PC-3 (cell line): ENCODE data around the gene MOB4. TPM values are rescaled to one million over a fixed set of nuclear protein-coding genes. Genes with fewer than 3 reads are reported as not detected.
A peak's percentile ranks its signal among the peaks of the same experiment; 100 is the strongest.

Source experiments
- ATAC-seq: fragments of 200-7000 bp; cut with Tn5 transposase; 2 replicates; pipeline ENCODE4 v1.9.1; 2020; ENCODE audit warnings: mild to moderate bottlenecking, moderate library complexity
- BruUV-seq: library from RNA; stranded (reverse); fragments of 400-500 nt; replicated peaks from 2 replicates; lab custom pipeline; 2021; lab: Mats Ljungman, UMichigan
- CTCF ChIA-PET: fragments of 300-600 bp; sonication (Branson Sonifier 250); formaldehyde crosslinking; loops from one replicate; lab custom pipeline; 2022; ENCODE audit warnings: antibody characterized with exemption; lab: Charles Lee
- POLR2A ChIA-PET: fragments of 300-600 bp; sonication (Branson Sonifier 250); formaldehyde crosslinking; loops from one replicate; lab custom pipeline; 2022; ENCODE audit warnings: antibody characterized with exemption; ENCODE audit not compliant: unreplicated experiment; lab: Charles Lee
- DNase-seq: peaks from one replicate; pipeline ENCODE4 v3.0.0-alpha.2; 2015
- H2AFZ ChIP-seq: fragments of 300-600 bp; sonication (generic); 2 replicates; pipeline ENCODE4 v1.6.0; 2016; ENCODE audit warnings: antibody characterized with exemption, low read length
- H3F3A ChIP-seq: fragments of 300-600 bp; sonication (generic); one replicate; pipeline ENCODE4 v1.6.0; 2017; ENCODE audit warnings: antibody characterized with exemption, low read length, control low read depth, mild to moderate bottlenecking; ENCODE audit not compliant: unreplicated experiment
- H3K27ac ChIP-seq: fragments of 300-600 bp; sonication (generic); 2 replicates; pipeline ENCODE4 v1.5.1; 2016; ENCODE audit warnings: mild to moderate bottlenecking, low read length
- H3K27me3 ChIP-seq: fragments of 300-600 bp; sonication (generic); 2 replicates; pipeline ENCODE4 v1.6.1; 2016; ENCODE audit warnings: low read length, mixed read lengths
- H3K36me3 ChIP-seq: fragments of 300-600 bp; sonication (generic); 2 replicates; pipeline ENCODE4 v1.6.1; 2016; ENCODE audit warnings: low read depth, mixed run types, low read length, mixed read lengths
- H3K4me1 ChIP-seq: fragments of 300-600 bp; sonication (generic); 2 replicates; pipeline ENCODE4 v1.5.1; 2016; ENCODE audit warnings: low read length; ENCODE audit not compliant: insufficient read depth
- H3K4me2 ChIP-seq: fragments of 300-600 bp; sonication (generic); 2 replicates; pipeline ENCODE4 v1.6.0; 2016; ENCODE audit warnings: low read length
- H3K4me3 ChIP-seq: fragments of 300-600 bp; sonication (generic); 2 replicates; pipeline ENCODE4 v1.5.1; 2016; ENCODE audit warnings: mild to moderate bottlenecking, low read length, mixed read lengths
- H3K79me2 ChIP-seq: fragments of 300-600 bp; sonication (generic); 2 replicates; pipeline ENCODE4 v1.6.1; 2017; ENCODE audit warnings: low read length, mixed read lengths
- H3K9ac ChIP-seq: fragments of 300-600 bp; sonication (generic); 2 replicates; pipeline ENCODE4 v1.6.0; 2016; ENCODE audit warnings: mild to moderate bottlenecking, low read length
- H3K9me2 ChIP-seq: fragments of 300-600 bp; sonication (generic); replicated peaks from 2 replicates; pipeline ENCODE4 v1.6.1; 2016; ENCODE audit warnings: mixed run types, low read length, mixed read lengths
- H3K9me3 ChIP-seq: fragments of 300-600 bp; sonication (generic); 2 replicates; pipeline ENCODE4 v1.6.1; 2016; ENCODE audit warnings: low read length, mixed read lengths
- H4K20me1 ChIP-seq: fragments of 300-600 bp; sonication (generic); 2 replicates; pipeline ENCODE4 v1.6.1; 2016; ENCODE audit warnings: low read length, mixed read lengths
- CTCF ChIP-seq: fragments of 300-600 bp; sonication (generic); conservative IDR thresholded peaks from 2 replicates; pipeline ENCODE4 v1.5.1; 2017; ENCODE audit warnings: antibody characterized with exemption, low read depth, mild to moderate bottlenecking, low read length
- EZH2 ChIP-seq: fragments of 300-600 bp; sonication (generic); IDR thresholded peaks from one replicate; pipeline ENCODE4 v1.6.1; 2017; ENCODE audit warnings: antibody characterized with exemption, mild to moderate bottlenecking, low read length; ENCODE audit not compliant: unreplicated experiment
- EZH2phosphoT487 ChIP-seq: fragments of 300-600 bp; sonication (generic); IDR thresholded peaks from 2 replicates; pipeline ENCODE4 v1.6.1; 2018; ENCODE audit warnings: mild to moderate bottlenecking, antibody characterized with exemption, low read length, borderline replicate concordance
- intact Hi-C: fragments of 100-400 bp; cut with micrococcal nuclease; formaldehyde crosslinking; loops from 2 replicates; pipeline ENCODE4 v1.9.0; 2023
- total RNA-seq: library from RNA; depleted of rRNA; stranded (reverse); fragments of >200 nt; gene quantifications from 2 replicates; pipeline ENCODE4 v1.2.3, GENCODE V29; 2014

Gene MOB4
- total RNA-seq, 1 experiment from 2014 or later = 24.9 TPM

GRCh38 chr2:197515315-197515738, 539 bp upstream of the MOB4 start:
- H3K27ac ChIP-seq = peak overlapping the region; percentile 48
- peaks cover 54% of the 10 kb centered on the region for H3K79me2 ChIP-seq
- ChIA-PET CTCF (no interaction called here), POLR2A (interaction anchor here (0.6 to 1.2 kb wide), 3 partner anchors 15 to 356 kb away, joined by 5 to 6 read pairs (median 5); partner anchors contain the start of genes HSPD1 and HSPE1)
- DNase-seq = no peak
- H3K9me2 ChIP-seq = no peaks in the 10 kb centered on the region
- H3K36me3 ChIP-seq = peaks cover 4% of the 10 kb centered on the region
- peaks cover 20% of the 10 kb centered on the region for H4K20me1 ChIP-seq
- TF ChIP-seq EZH2 (no peak), EZH2phosphoT487 (no peak), CTCF (no peak)
- H3K9me3 ChIP-seq = no peaks in the 10 kb centered on the region
- no peak; the same call in 1 of the 2 replicates for ATAC-seq
- H3K27me3 ChIP-seq = no peaks in the 10 kb centered on the region
- H3K4me2 ChIP-seq = peak overlapping the region; percentile 94
- H3K4me1 ChIP-seq = peaks cover 17% of the 10 kb centered on the region
- peak overlapping the region; percentile 89 for H3K4me3 ChIP-seq
- BruUV-seq = TSS peak; percentile 80
- intact Hi-C loops = loop anchor here (5.0 kb wide), 3 partner anchors 62 to 192 kb away; partner anchors contain the start of gene MARS2
- peak overlapping the region; percentile 94 for H3K9ac ChIP-seq
- no peaks in the 10 kb centered on the region for H3F3A ChIP-seq
- H2AFZ ChIP-seq = peak overlapping the region; percentile 96

GRCh38 chr2:197516393-197516761, 511 bp downstream of the MOB4 start:
- peak overlapping the region; percentile 63 for H2AFZ ChIP-seq

GRCh38 chr2:197517150-197517549, 1.3 kb downstream of the MOB4 start:
- Histone ChIP-seq H3K4me3 (peak overlapping the region; percentile 89), H3K27ac (no peak overlapping the region), H3K9me2 (no peaks in the 10 kb centered on the region), H3K36me3 (peaks cover 11% of the 10 kb centered on the region), H3K27me3 (no peaks in the 10 kb centered on the region), H3F3A (no peaks in the 10 kb centered on the region), H3K79me2 (peaks cover 70% of the 10 kb centered on the region), H3K4me1 (peaks cover 17% of the 10 kb centered on the region), H3K4me2 (peak overlapping the region; percentile 94), H3K9ac (peak overlapping the region; percentile 94), H2AFZ (no peak overlapping the region), H3K9me3 (no peaks in the 10 kb centered on the region), H4K20me1 (peaks cover 20% of the 10 kb centered on the region)
- TF ChIP-seq CTCF = no peak
- TF ChIP-seq EZH2 = no peak
- no peak for TF ChIP-seq EZH2phosphoT487
- no peak for DNase-seq
- ATAC-seq = no peak
- BruUV-seq = no TSS peak
- intact Hi-C loops = loop anchor here (5.0 kb wide), 3 partner anchors 60 to 190 kb away; partner anchors contain the start of gene MARS2
- ChIA-PET CTCF (interaction anchor here (1.1 kb wide), 1 partner anchor 82 kb away, joined by 5 read pairs; no protein-coding TSS in a partner anchor), POLR2A (no interaction called here)

More at GRCh38 chr2:197516393-197516761, 511 bp downstream of the MOB4 start:
- peak overlapping the region; percentile 94 for H3K4me2 ChIP-seq
- no peaks in the 10 kb centered on the region for H3K9me3 ChIP-seq
- BruUV-seq = no TSS peak
- peaks cover 11% of the 10 kb centered on the region for H3K36me3 ChIP-seq
- TF ChIP-seq EZH2phosphoT487 (no peak), EZH2 (no peak)
- ChIA-PET POLR2A (interaction anchor here (0.5 to 1.2 kb wide), 4 partner anchors 16 to 1928 kb away, joined by 3 to 6 read pairs (median 4); partner anchors contain the start of genes HSPD1, HSPE1 and PLCL1), CTCF (interaction anchor here (1.1 kb wide), 1 partner anchor 83 kb away, joined by 5 read pairs; no protein-coding TSS in a partner anchor)
- peaks cover 17% of the 10 kb centered on the region for H3K4me1 ChIP-seq
- peak overlapping the region; percentile 94 for H3K9ac ChIP-seq
- H3K27me3 ChIP-seq = no peaks in the 10 kb centered on the region
- H3K79me2 ChIP-seq = peaks cover 64% of the 10 kb centered on the region
- DNase-seq = peak; percentile 50
- peaks cover 20% of the 10 kb centered on the region for H4K20me1 ChIP-seq
- peak overlapping the region; percentile 39 for H3K27ac ChIP-seq
- peak; percentile 42 for ATAC-seq
- H3F3A ChIP-seq = no peaks in the 10 kb centered on the region
- peak overlapping the region; percentile 89 for H3K4me3 ChIP-seq
- H3K9me2 ChIP-seq = no peaks in the 10 kb centered on the region
- intact Hi-C loops = loop anchor here (1.0 to 5.0 kb wide), 4 partner anchors 16 to 191 kb away; partner anchors contain the start of genes HSPE1 and MARS2
